HG03439 (cell line): ENCODE data around the gene RET.

Experiments
- ATAC-seq: cut with Tn5 transposase; IDR thresholded peaks from one replicate; pipeline ENCODE4 v1.9.1; 2021; ENCODE audit warnings: mild to moderate bottlenecking, moderate library complexity; ENCODE audit not compliant: unreplicated experiment

Gene RET

GRCh38 chr10:43105956-43106229 is 29.0 kb downstream of the RET start:
- ATAC-seq = no peak

GRCh38 chr10:43106256-43107091 is 29.6 kb downstream of the RET start:
- ATAC-seq = no peak

- no peak for ATAC-seq
Measured at GRCh38 chr10:43108951-43109350, 32.1 kb downstream of the RET start.

GRCh38 chr10:43109671-43110249 is 32.9 kb downstream of the RET start:
- no peak for ATAC-seq

GRCh38 chr10:43110338-43111071 is 33.6 kb downstream of the RET start:
- ATAC-seq = peak; percentile 60

GRCh38 chr10:43111101-43111500 is 34.2 kb downstream of the RET start:
- ATAC-seq = no peak

GRCh38 chr10:43111921-43112607 is 35.2 kb downstream of the RET start:
- no peak for ATAC-seq

GRCh38 chr10:43112608-43112961 is 35.7 kb downstream of the RET start:
- no peak for ATAC-seq

- ATAC-seq = no peak
Measured at GRCh38 chr10:43113201-43114087, 36.6 kb downstream of the RET start.

GRCh38 chr10:43114088-43114742 is 37.3 kb downstream of the RET start:
- no peak for ATAC-seq

GRCh38 chr10:43114743-43115611 is 38.1 kb downstream of the RET start:
- no peak for ATAC-seq

- ATAC-seq = no peak
Measured at GRCh38 chr10:43115881-43116595, 39.2 kb downstream of the RET start.

GRCh38 chr10:43116596-43116995 is 39.7 kb downstream of the RET start:
- ATAC-seq = no peak

GRCh38 chr10:43117031-43117776 is 40.3 kb downstream of the RET start:
- no peak for ATAC-seq

- no peak for ATAC-seq
Measured at GRCh38 chr10:43117777-43118583, 41.1 kb downstream of the RET start.

- ATAC-seq = no peak
Measured at GRCh38 chr10:43118631-43119415, 42.0 kb downstream of the RET start.
